SK-N-SH treated with all-trans-retinoic acid at 6 μM for 48 hours (cell line): ENCODE data around the gene RHOC.
"Not testable (repeated sequence)": the region's sequence is repeated elsewhere in the genome, so short reads cannot be mapped to it uniquely, and the experiment has no call there.

Experiments used
- ESRRG ChIP-seq: fragments of 250-450 bp; sonication (Bioruptor Pico); IDR thresholded peaks from 2 replicates; pipeline ENCODE4 v1.6.1; 2021; ENCODE audit warnings: mild to moderate bottlenecking
- ISL1 ChIP-seq: fragments of 250-450 bp; sonication (Bioruptor Pico); IDR thresholded peaks from 2 replicates; pipeline ENCODE4 v2.1.2; 2022; ENCODE audit warnings: mild to moderate bottlenecking, moderate library complexity
- PATZ1 ChIP-seq: fragments of 250-450 bp; sonication (Bioruptor Pico); IDR thresholded peaks from 2 replicates; pipeline ENCODE4 v1.8.0; 2020; ENCODE audit warnings: mild to moderate bottlenecking, moderate library complexity, borderline replicate concordance
- PPARA ChIP-seq: fragments of 250-450 bp; sonication (Bioruptor Pico); IDR thresholded peaks from 2 replicates; pipeline ENCODE4 v1.5.0; 2020; ENCODE audit warnings: mild to moderate bottlenecking, borderline replicate concordance
- RARB ChIP-seq: fragments of 250-450 bp; sonication (Bioruptor Pico); IDR thresholded peaks from 2 replicates; pipeline ENCODE4 v1.8.0; 2021; ENCODE audit warnings: mild to moderate bottlenecking, moderate library complexity
- TCF4 ChIP-seq: fragments of 250-450 bp; sonication (Bioruptor Pico); IDR thresholded peaks from 2 replicates; pipeline ENCODE4 v1.8.0; 2021; ENCODE audit warnings: mild to moderate bottlenecking, moderate library complexity, borderline replicate concordance
- TOX ChIP-seq: fragments of 250-450 bp; sonication (Bioruptor Pico); IDR thresholded peaks from 2 replicates; pipeline ENCODE4 v1.8.0; 2021; ENCODE audit warnings: mild to moderate bottlenecking, moderate library complexity, borderline replicate concordance
- ZFP3 ChIP-seq: fragments of 250-450 bp; sonication (Bioruptor Pico); IDR thresholded peaks from 2 replicates; pipeline ENCODE4 v1.5.0; 2020; ENCODE audit warnings: mild to moderate bottlenecking, moderate library complexity
- ZFP30 ChIP-seq: fragments of 450-650 bp; formaldehyde crosslinking; IDR thresholded peaks from 2 replicates; pipeline ENCODE4 v1.5.0; 2022; ENCODE audit warnings: mild to moderate bottlenecking, moderate library complexity
- ZNF565 ChIP-seq: fragments of 450-650 bp; formaldehyde crosslinking; conservative IDR thresholded peaks from 2 replicates; pipeline ENCODE4 v1.5.0; 2020; ENCODE audit warnings: low read depth, mild to moderate bottlenecking, moderate library complexity
- ZNF8 ChIP-seq: fragments of 450-650 bp; formaldehyde crosslinking; IDR thresholded peaks from 2 replicates; pipeline ENCODE4 v1.5.0; 2020; ENCODE audit warnings: mild to moderate bottlenecking, moderate library complexity

GRCh38 chr1:112721294-112721693 lies 14.4 kb upstream of the RHOC start:
- not testable (repeated sequence) for TF ChIP-seq RARB (CRISPR knock-in tag); ZNF565 (CRISPR knock-in tag); ZFP30 (CRISPR knock-in tag); ZFP3 (CRISPR knock-in tag); ZNF8; TCF4 (CRISPR knock-in tag); ESRRG (CRISPR knock-in tag); TOX; ISL1 (CRISPR knock-in tag); PPARA (CRISPR knock-in tag); PATZ1 (CRISPR knock-in tag)
